ENCODE results near the gene CAPN15.

- TF ChIP-seq ZFP30 (CRISPR knock-in tag; IDR thresholded peaks at IDR 0.05), result no peak
- TF ChIP-seq OSR1 (CRISPR knock-in tag; IDR thresholded peaks at IDR 0.05), result no peak
- no peak for TF ChIP-seq PATZ1 (CRISPR knock-in tag; IDR thresholded peaks at IDR 0.05; ENCODE audit: borderline replicate concordance)
- no peak for TF ChIP-seq TOX (CRISPR knock-in tag; IDR thresholded peaks at IDR 0.05; ENCODE audit: borderline replicate concordance)
- no peak for TF ChIP-seq TCF4 (CRISPR knock-in tag; IDR thresholded peaks at IDR 0.05; ENCODE audit: borderline replicate concordance)
- TF ChIP-seq POU6F1 (CRISPR knock-in tag; IDR thresholded peaks at IDR 0.05; ENCODE audit: borderline replicate concordance, low read depth), result no peak
- no peak for TF ChIP-seq CSRNP3 (CRISPR knock-in tag; IDR thresholded peaks at IDR 0.05)
- no peak for TF ChIP-seq CSDC2 (CRISPR knock-in tag; IDR thresholded peaks at IDR 0.05)
- no peak for TF ChIP-seq GLIS3 (CRISPR knock-in tag; IDR thresholded peaks at IDR 0.05)
- no peak for TF ChIP-seq SNAI2 (CRISPR knock-in tag; IDR thresholded peaks at IDR 0.05)
- TF ChIP-seq ZFP3 (CRISPR knock-in tag; IDR thresholded peaks at IDR 0.05), result no peak
Measured at GRCh38 chr16:591892-592517, 64.5 kb downstream of the CAPN15 start.
